ENCODE measurements around the gene PROZ. TPM values are rescaled to one million over a fixed set of nuclear protein-coding genes. Genes with fewer than 3 reads are reported as not detected.

PROZ gene
- total and polyA plus RNA-seq, 2 of the 13 experiments (the other 11 are each of a cell fraction or from before 2014, with no cell fraction given) = 5.6 to 22.5 TPM

DNA sequence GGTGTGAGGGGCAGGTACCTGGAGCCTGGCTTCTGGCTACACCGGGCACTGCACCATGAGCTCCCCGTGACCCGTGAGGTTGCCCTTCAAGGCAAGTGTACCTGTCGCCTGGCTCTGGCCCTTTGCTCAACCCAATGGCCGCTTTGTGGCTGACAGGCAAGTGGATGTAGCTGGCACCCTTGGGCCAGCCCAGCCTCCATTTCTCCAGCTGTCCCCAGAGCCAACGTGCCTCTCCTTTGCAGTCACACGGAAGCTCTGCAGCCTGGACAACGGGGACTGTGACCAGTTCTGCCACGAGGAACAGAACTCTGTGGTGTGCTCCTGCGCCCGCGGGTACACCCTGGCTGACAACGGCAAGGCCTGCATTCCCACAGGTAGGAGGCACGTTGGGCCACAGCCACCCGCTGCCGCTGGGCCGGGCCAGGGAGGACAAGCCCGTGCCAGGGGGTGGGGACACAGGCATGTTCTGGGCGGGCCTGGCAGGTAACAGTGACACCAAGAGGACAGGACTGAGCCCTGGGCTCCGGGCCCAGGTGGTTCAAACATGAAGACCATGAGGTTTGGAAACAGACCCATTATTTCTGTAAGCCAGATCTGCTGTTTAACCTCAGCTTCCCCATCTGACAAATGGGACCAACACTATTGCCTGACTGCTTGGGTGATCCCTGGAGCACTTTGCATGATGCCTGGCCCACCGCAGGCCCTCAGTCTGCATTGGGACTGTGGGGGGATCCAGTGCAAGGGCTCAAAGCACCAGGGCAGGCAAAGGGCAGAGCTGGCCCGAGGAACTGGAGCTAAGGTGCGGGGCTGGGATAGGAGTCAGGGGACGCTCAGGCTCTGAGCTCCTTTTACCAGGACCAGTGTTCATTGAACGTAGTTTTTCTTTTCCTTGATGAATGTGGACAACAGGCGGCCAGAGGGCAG, 17.5 kb upstream of the PROZ start (continued):
- TF ChIP-seq ZNF629 (CRISPR knock-in tag; conservative IDR thresholded peaks at IDR 0.05) (peak; percentile 90), ZNF644 (CRISPR knock-in tag; IDR thresholded peaks at IDR 0.05; ENCODE audit: low read depth) (no peak), ARNT (IDR thresholded peaks at IDR 0.05) (no peak), YEATS4 (CRISPR knock-in tag; IDR thresholded peaks at IDR 0.05; ENCODE audit: borderline replicate concordance) (no peak), RXRA (CRISPR knock-in tag; IDR thresholded peaks at IDR 0.05) (no peak), PREB (CRISPR knock-in tag; IDR thresholded peaks at IDR 0.05) (no peak), GPN1 (CRISPR knock-in tag; IDR thresholded peaks at IDR 0.05; ENCODE audit: borderline replicate concordance) (no peak)
- TF ChIP-seq, protein P1, sequence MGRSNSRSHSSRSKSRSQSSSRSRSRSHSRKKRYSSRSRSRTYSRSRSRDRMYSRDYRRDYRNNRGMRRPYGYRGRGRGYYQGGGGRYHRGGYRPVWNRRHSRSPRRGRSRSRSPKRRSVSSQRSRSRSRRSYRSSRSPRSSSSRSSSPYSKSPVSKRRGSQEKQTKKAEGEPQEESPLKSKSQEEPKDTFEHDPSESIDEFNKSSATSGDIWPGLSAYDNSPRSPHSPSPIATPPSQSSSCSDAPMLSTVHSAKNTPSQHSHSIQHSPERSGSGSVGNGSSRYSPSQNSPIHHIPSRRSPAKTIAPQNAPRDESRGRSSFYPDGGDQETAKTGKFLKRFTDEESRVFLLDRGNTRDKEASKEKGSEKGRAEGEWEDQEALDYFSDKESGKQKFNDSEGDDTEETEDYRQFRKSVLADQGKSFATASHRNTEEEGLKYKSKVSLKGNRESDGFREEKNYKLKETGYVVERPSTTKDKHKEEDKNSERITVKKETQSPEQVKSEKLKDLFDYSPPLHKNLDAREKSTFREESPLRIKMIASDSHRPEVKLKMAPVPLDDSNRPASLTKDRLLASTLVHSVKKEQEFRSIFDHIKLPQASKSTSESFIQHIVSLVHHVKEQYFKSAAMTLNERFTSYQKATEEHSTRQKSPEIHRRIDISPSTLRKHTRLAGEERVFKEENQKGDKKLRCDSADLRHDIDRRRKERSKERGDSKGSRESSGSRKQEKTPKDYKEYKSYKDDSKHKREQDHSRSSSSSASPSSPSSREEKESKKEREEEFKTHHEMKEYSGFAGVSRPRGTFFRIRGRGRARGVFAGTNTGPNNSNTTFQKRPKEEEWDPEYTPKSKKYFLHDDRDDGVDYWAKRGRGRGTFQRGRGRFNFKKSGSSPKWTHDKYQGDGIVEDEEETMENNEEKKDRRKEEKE (IDR thresholded peaks at IDR 0.05) = no peak
- TF ChIP-seq, protein P2, sequence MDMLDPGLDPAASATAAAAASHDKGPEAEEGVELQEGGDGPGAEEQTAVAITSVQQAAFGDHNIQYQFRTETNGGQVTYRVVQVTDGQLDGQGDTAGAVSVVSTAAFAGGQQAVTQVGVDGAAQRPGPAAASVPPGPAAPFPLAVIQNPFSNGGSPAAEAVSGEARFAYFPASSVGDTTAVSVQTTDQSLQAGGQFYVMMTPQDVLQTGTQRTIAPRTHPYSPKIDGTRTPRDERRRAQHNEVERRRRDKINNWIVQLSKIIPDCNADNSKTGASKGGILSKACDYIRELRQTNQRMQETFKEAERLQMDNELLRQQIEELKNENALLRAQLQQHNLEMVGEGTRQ (IDR thresholded peaks at IDR 0.05; ENCODE audit: low read depth, low read length) = no peak
- TF ChIP-seq, protein P2 (CRISPR knock-in tag; IDR thresholded peaks at IDR 0.05; ENCODE audit: borderline replicate concordance) = no peak

All from HepG2 (cell line).